ENCODE results near the gene STK32B. TPM values are rescaled to one million over a fixed set of nuclear protein-coding genes. Genes with fewer than 3 reads are reported as not detected.

STK32B gene
- total and polyA plus RNA-seq, 2 of the 8 experiments (the other 6 are each of a cell fraction or from before 2014, with no cell fraction given), result 2.3 to 2.5 TPM

GRCh38 chr4:5072948-5073347, 21.7 kb downstream of the STK32B start:
- no peaks in the 10 kb centered on the region for H3K79me1 ChIP-seq (ENCODE audit: low read depth, low read length)
- H2AK5ac ChIP-seq (ENCODE audit: low read depth, low read length), result no peak overlapping the region
- H3K79me2 ChIP-seq (ENCODE audit: control insufficient read depth in 1 of 2, insufficient read depth in 2 of 2, low read length in 2 of 2), result no peaks in the 10 kb centered on the region
- CTCF ChIA-PET (ENCODE audit: partially characterized antibody), result interaction anchor here (0.6 kb wide), 1 partner anchor 821 kb away, joined by 3 read pairs; no protein-coding TSS in a partner anchor
- POLR2A ChIA-PET (ENCODE audit: partially characterized antibody), result no interaction called here
- no peak overlapping the region for H2BK12ac ChIP-seq (ENCODE audit: low read depth, low read length)
- peaks cover 0 to 4% (median 1%) of the 10 kb centered on the region in 4 experiments; a peak in 2 of 7 replicates for H3K4me1 ChIP-seq (replicated peaks in 1 of 4; ENCODE audit: control insufficient read depth in 3 of 4, insufficient read depth in 4 of 4, low read length in 3 of 4)
- H3K23ac ChIP-seq (ENCODE audit: insufficient read length), result no peak overlapping the region
- H4K5ac ChIP-seq (ENCODE audit: insufficient read length, low read depth, low read length), result no peak overlapping the region
- TF ChIP-seq JUN (IDR thresholded peaks at IDR 0.05; ENCODE audit: low read depth, low read length) (no peak), ATF2 (IDR thresholded peaks at IDR 0.05; ENCODE audit: low read length) (no peak)
- H4K91ac ChIP-seq (replicated peaks; ENCODE audit: insufficient read length, low read length), result no peak overlapping the region
- H2AFZ ChIP-seq (ENCODE audit: low read length), result no peak overlapping the region
- no peak overlapping the region for H2BK5ac ChIP-seq (ENCODE audit: low read depth, low read length)
- no peak overlapping the region for H3K56ac ChIP-seq (replicated peaks; ENCODE audit: insufficient read length, low read depth, low read length)
- no peak overlapping the region for H3K9ac ChIP-seq (replicated peaks in 1 of 4; ENCODE audit: extremely low read depth in 1 of 4, low read depth in 3 of 4, low read length in 3 of 4)
- WGBS, 2 experiments (ENCODE audit: extremely low coverage in 1 of 2, insufficient coverage in 1 of 2, insufficient read length in 1 of 2, insufficient replicate concordance in 2 of 2, low coverage in 1 of 2, low lambda C conversion rate in 2 of 2, missing lambda C conversion rate in 1 of 2), result 86% methylated on average over 1 of the region's 1 CpG; no CpG with 5 or more reads in 1 of the 2 experiments
- H4K20me1 ChIP-seq (replicated peaks in 1 of 2; ENCODE audit: control insufficient read depth in 1 of 2, insufficient read depth in 2 of 2, low read length in 2 of 2), result no peaks in the 10 kb centered on the region
- H3K18ac ChIP-seq (ENCODE audit: extremely low read depth, low read length), result no peak overlapping the region
- H3K4me3 ChIP-seq (ENCODE audit: extremely low read depth in 1 of 4, insufficient read depth in 2 of 4, low read depth in 3 of 4, low read length in 4 of 4), result no peak overlapping the region
- H3K4ac ChIP-seq (replicated peaks; ENCODE audit: insufficient read length, low read depth, low read length), result no peak overlapping the region
- H3K27me3 ChIP-seq (replicated peaks in 1 of 4; ENCODE audit: control insufficient read depth in 3 of 4, extremely low read depth in 1 of 4, insufficient read depth in 3 of 4, low read length in 3 of 4), result no peaks in the 10 kb centered on the region
- H3K27ac ChIP-seq (ENCODE audit: low read depth, low read length), result no peak overlapping the region
- no peak overlapping the region for H3K4me2 ChIP-seq (ENCODE audit: insufficient read depth in 1 of 2, low read depth in 2 of 2, low read length in 2 of 2)
- H2BK120ac ChIP-seq (replicated peaks; ENCODE audit: low read depth, low read length), result no peak overlapping the region
- H3K36me3 ChIP-seq (ENCODE audit: control insufficient read depth in 2 of 4, insufficient read depth in 4 of 4, low read length in 3 of 4), result no peaks in the 10 kb centered on the region
- no peak overlapping the region for H2BK20ac ChIP-seq (ENCODE audit: low read length)
- DNase-seq (ENCODE audit: low read depth in 1 of 2, low spot score in 2 of 2) (no peak), FAIRE-seq (no peak)
- no peak overlapping the region for H3K14ac ChIP-seq (ENCODE audit: insufficient read length)
- H3K9me3 ChIP-seq (ENCODE audit: insufficient read depth in 2 of 2, low read depth in 1 of 2, low read length in 1 of 2), result peaks cover 4 to 9% of the 10 kb centered on the region in 2 experiments; a peak in 2 of 4 replicates
- no peaks in the 10 kb centered on the region for H3K23me2 ChIP-seq (ENCODE audit: low read depth, low read length)
- H4K8ac ChIP-seq (ENCODE audit: extremely low read depth, insufficient read depth, low read length), result no peak overlapping the region
- H2BK15ac ChIP-seq (ENCODE audit: low read length), result no peak overlapping the region

Measured in H1 (cell line).